Measurements from ENCODE around the gene USF2.

USF2 gene

GRCh38 chr19:35318679-35319448 is 50.1 kb downstream of the USF2 start:
- no peak for DNase-seq (ENCODE audit: low spot score)

- no peak for DNase-seq (ENCODE audit: low spot score)
Measured at GRCh38 chr19:35320065-35320713, 51.4 kb downstream of the USF2 start.

GRCh38 chr19:35321291-35321690 is 52.5 kb downstream of the USF2 start:
- DNase-seq (ENCODE audit: low spot score): no peak

GRCh38 chr19:35322014-35322413 is 53.3 kb downstream of the USF2 start:
- no peak for DNase-seq (ENCODE audit: low spot score)

- DNase-seq (ENCODE audit: low spot score): no peak
Measured at GRCh38 chr19:35327642-35328041, 58.9 kb downstream of the USF2 start.

- no peak for DNase-seq (ENCODE audit: low spot score)
Measured at GRCh38 chr19:35328851-35329285, 60.1 kb downstream of the USF2 start, which contains the start of gene CD22. Gene CD22 (plus strand): TSS chr19:35329187. CDS start chr19:35332041, 2,854 bp downstream.

- DNase-seq (ENCODE audit: low spot score): no peak
Measured at GRCh38 chr19:35329323-35329722, 60.6 kb downstream of the USF2 start.
